Embryonic facial prominence (tissue), 1 donor: ENCODE data around the gene MYO10.

Source experiments
- DNase-seq: peaks from one replicate; pipeline ENCODE4 v3.0.0-alpha.2; 2016; ENCODE audit errors: extremely low spot score

MYO10 gene

GRCh38 chr5:16812448-16812847, 123.6 kb downstream of the MYO10 start:
- no peak for DNase-seq

GRCh38 chr5:16810208-16810854, 125.8 kb downstream of the MYO10 start:
- no peak for DNase-seq

GRCh38 chr5:16809395-16810207, 126.5 kb downstream of the MYO10 start:
- peak; percentile 59 for DNase-seq

GRCh38 chr5:16809010-16809394, 127.1 kb downstream of the MYO10 start:
- DNase-seq: peak; percentile 31

- DNase-seq: no peak
Observed at GRCh38 chr5:16808021-16808420, 128.1 kb downstream of the MYO10 start.

- DNase-seq: no peak
Observed at GRCh38 chr5:16807547-16807864, 128.6 kb downstream of the MYO10 start.

- DNase-seq: no peak
Observed at GRCh38 chr5:16806711-16807546, 129.2 kb downstream of the MYO10 start.

GRCh38 chr5:16805486-16805885, 130.6 kb downstream of the MYO10 start:
- DNase-seq: peak; percentile 22

- DNase-seq: no peak
Observed at GRCh38 chr5:16803831-16804230, 132.3 kb downstream of the MYO10 start.

GRCh38 chr5:16800477-16800876, 135.6 kb downstream of the MYO10 start:
- no peak for DNase-seq

- no peak for DNase-seq
Observed at GRCh38 chr5:16799796-16800195, 136.3 kb downstream of the MYO10 start.

- no peak for DNase-seq
Observed at GRCh38 chr5:16797951-16798350, 138.1 kb downstream of the MYO10 start.

GRCh38 chr5:16794269-16794913, 141.7 kb downstream of the MYO10 start:
- no peak for DNase-seq

GRCh38 chr5:16792598-16793275, 143.4 kb downstream of the MYO10 start:
- no peak for DNase-seq

- DNase-seq: no peak
Observed at GRCh38 chr5:16791904-16792597, 144.0 kb downstream of the MYO10 start.

GRCh38 chr5:16791036-16791705, 144.9 kb downstream of the MYO10 start:
- peak; percentile 74 for DNase-seq

GRCh38 chr5:16788957-16789356, 147.1 kb downstream of the MYO10 start:
- DNase-seq: no peak

GRCh38 chr5:16787278-16787677, 148.8 kb downstream of the MYO10 start:
- no peak for DNase-seq

GRCh38 chr5:16784843-16785791, 151.0 kb downstream of the MYO10 start:
- no peak for DNase-seq
